HG03064 (cell line): ENCODE results near the gene PGAP6.
"Not testable (repeated sequence)": the region's sequence is repeated elsewhere in the genome, so short reads cannot be mapped to it uniquely, and the experiment has no call there.

ENCODE experiments used
- ATAC-seq: cut with Tn5 transposase; IDR thresholded peaks from one replicate; pipeline ENCODE4 v1.9.1; 2021; ENCODE audit warnings: low read depth; ENCODE audit not compliant: unreplicated experiment

PGAP6 gene, protein sequence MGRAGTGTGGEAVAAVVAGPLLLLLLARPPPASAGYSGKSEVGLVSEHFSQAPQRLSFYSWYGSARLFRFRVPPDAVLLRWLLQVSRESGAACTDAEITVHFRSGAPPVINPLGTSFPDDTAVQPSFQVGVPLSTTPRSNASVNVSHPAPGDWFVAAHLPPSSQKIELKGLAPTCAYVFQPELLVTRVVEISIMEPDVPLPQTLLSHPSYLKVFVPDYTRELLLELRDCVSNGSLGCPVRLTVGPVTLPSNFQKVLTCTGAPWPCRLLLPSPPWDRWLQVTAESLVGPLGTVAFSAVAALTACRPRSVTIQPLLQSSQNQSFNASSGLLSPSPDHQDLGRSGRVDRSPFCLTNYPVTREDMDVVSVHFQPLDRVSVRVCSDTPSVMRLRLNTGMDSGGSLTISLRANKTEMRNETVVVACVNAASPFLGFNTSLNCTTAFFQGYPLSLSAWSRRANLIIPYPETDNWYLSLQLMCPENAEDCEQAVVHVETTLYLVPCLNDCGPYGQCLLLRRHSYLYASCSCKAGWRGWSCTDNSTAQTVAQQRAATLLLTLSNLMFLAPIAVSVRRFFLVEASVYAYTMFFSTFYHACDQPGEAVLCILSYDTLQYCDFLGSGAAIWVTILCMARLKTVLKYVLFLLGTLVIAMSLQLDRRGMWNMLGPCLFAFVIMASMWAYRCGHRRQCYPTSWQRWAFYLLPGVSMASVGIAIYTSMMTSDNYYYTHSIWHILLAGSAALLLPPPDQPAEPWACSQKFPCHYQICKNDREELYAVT

DNA sequence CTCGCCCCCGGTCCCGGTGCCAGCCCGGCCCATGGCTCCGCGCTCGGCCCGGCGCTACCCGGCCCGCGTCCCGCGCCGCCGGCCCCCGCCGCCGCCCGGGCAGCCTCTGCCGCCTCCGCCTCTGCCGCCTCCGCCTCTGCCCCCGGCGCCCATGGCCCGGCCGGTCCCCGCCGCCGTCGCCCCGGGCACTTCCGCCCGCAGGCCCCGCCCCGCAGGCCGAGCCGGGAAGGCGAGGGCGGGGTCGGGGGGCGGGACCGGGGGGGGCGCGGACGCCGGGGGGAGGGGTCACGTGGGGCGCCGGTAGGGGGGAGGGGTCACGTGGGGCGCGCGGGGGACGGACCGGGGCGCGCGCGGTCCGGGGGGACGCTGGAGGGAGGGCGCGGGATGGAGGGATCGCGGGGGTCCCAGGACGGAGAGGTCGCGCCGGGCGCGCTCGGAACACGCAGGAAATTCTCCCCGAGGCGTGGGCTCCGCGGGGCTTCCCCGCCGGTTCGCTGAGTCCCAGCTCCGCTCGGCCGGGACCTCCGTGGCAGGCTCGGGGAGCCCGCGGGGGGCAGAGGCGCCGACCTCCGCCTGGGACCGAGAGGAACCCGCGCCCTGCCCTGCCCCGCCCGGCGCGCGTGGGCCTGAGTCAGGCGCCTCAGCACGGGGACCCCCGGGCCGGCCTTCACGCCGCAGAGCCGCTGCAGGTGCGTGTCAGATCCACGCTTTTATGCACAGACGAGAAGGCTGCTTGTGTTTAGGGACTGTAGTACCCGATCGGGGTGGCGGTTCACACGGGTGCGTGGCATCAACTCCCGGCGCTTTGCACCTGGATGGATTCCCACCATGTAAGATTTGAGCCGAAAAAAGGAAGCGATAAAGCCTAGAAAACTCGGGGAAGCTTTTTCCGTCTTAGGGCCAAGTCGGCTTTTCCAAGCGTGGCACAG is at the start of gene PGAP6:
Gene PGAP6 (minus strand): TSS at position 190 of the 929 bp plus-strand sequence. CDS start 157 bp downstream, at position 33.
- ATAC-seq, result no peak

DNA sequence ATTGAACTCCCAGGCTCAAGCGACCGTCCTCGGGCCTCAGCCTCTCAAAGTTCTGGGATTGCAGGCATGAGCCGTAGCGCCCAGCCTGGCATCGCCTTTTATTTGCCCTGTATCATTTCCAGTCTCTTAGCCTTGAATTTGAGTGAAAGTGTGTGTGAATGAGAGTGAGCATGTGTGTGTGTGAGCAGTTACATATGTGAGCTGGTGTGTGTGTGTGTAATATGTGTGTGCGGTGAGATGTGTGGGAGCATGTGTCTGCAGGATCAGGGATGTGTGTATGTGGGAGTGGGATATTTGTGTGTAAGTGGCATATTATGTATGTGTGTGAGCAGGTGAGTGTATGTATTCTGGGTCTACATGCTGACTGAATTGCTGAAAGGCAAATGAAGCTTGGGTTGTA is 49.1 kb upstream of the PGAP6 start:
- no peak for ATAC-seq

DNA sequence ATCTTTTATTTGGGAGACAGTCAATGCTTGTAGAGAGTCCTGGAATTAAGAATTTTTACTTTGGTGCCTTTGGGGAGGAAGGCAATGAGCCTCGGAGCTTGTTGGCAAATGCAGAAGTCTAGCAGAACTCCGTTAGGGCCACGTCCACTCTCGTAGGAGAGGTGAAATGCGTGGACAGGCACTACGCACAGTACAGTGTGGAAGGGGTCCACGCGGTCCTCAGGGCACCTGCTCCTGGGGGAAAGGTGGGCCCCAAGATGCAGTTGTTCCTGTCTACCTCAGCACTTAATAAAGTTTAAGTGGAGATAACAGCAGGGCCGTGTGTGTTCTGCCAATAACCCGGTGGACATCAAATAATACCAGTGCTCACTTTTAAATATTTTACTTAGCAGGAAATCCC is 45.5 kb upstream of the PGAP6 start:
- no peak for ATAC-seq

DNA sequence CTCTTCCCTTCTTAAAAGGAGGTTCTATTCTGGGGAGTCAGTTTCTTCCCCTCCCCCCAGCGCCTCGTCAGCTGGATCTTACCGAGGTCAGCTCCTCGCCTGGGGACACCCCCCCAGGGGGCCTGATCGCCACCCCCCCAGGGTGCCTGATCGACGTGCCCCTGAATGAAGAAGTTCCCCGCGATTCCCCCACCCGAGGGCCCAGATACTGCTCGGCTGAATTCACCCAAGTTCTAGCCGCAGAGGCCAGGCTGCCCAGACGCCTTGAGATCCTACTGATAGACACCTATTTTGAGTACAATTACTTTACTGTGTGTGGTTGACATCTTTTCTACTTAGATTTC is 45.1 kb upstream of the PGAP6 start:
- ATAC-seq, result no peak

DNA sequence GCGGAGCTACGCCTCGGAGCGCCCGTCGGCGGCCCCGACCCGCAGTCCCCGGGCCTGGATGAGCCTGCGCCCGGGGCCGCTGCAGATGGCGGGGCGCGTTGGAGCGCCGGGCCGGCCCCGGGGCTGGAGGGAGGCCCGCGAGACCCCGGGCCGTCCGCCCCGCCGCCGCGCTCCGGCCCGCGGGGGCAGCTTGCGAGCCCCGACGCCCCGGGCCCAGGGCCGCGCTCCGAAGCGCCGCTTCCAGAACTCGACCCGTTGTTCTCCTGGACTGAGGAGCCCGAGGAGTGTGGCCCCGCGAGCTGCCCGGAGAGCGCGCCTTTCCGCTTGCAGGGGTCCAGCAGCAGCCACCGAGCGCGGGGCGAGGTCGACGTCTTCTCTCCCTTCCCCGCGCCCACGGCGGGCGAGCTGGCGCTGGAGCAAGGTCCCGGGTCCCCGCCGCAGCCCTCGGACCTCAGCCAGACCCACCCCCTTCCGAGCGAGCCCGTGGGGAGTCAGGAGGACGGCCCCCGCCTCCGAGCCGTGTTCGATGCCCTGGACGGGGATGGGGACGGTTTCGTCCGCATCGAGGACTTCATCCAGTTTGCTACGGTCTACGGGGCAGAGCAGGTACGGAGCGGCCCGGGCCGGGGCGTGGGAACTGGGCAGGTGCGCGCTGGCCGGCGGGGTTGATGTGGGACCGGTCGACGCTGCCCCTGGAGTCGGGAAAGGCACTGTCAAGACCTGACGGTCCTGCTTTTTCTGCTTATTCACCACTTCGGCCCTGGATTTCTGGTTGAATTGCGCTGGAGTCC is 44.5 kb upstream of the PGAP6 start:
- no peak for ATAC-seq

DNA sequence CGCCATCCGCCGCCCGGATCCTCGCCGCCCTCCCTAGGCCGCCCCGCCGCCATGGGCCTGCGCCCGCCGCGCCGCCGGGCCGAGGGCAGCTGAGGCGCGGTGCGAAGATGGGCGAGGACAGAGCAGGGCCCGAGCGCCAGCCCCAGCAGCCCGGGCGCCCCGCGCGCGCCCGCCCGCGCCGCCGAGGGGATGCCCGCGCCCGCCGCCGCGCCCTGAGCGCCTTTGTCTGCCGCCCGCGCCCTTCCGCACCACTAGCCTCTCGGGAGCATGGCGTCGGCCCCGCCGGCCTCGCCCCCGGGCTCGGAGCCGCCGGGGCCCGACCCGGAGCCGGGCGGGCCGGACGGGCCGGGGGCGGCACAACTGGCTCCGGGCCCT is 43.9 kb upstream of the PGAP6 start:
- no peak for ATAC-seq

DNA sequence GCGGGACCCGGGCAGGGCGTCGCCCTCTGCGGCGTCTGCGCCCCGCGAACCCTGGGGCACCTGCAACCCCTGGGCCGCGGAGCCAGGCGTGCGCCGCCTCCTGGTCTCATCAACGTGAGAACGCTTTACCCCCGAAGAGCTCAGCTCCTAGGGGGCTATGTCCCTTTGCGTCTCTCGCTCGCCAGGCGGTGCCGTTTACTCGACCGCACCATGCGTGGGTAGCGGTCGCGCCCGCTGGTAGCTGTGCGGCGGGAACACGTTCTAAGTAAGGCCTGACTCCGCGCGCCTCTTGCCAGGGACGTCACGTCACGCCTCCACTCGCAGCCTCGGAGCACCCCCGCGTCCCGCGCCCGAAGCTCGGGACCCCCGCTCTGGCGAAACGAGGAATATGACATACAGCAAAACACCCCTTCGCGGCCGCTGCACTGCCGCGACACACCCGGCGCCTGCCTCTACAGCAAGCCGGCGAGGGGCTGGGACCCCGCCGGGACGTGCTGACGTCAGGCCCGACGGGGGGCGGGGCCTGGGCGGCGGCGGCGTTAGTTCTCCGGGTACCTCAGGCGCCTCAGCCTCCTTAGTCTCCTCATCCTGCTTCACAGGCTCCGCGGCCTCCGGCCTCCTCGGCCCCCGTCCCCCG is 43.4 kb upstream of the PGAP6 start, which contains the start of gene RAB11FIP3:
Gene RAB11FIP3 (plus strand): TSS at position 568 of the 637 bp plus-strand sequence. CDS start 358 bp downstream, outside the sequence.
- no peak for ATAC-seq

DNA sequence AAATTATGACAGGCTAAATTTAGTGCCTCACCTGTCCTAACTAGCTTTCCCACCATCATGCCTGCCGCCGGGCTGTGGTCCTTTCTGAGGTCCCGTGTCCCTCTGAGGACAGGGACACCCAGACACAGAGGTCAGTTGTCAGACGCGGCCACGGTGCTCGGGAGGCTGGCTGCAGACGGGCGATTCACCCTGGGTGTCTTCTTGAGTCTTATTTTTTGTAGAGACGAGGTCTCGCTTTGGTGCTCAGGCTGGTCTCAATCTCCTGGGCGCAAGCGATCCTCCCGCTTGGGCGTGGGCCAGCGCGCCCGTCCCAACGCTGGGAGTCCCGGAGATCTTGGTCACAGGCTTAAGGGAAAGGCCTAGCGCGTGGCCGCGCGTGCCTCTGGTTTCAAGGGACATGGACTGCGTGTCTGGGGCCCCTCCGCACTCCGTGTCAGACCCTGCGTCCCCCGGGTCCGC is 42.9 kb upstream of the PGAP6 start:
- no peak for ATAC-seq

DNA sequence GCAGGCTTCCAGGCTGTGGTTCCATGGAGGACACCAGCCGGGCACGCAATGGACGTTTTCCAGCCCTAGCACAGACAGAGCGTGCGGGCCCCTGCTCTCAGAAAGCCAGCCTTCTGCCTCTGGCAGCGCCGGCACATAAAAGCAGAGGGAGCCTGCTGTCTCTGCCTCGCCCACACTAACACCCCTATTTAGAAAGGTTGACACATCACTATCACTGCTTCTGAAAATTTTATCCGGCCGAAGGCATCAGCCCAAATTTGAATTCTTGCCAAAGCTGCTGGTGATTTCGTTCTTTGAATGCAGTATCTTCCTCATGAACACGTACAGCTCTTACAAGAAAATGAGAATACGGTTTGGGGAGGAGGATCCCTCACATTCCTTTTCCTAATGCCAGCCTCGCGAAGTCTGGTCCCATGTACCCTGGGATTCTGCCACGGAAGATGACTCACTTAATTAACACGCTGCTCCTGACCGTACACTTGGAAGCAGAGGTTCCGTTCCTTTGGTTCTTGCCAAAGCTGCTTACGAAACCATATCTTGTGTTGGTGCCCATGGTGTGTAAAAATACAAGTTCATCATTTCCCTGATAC is 42.4 kb upstream of the PGAP6 start:
- ATAC-seq, result no peak

DNA sequence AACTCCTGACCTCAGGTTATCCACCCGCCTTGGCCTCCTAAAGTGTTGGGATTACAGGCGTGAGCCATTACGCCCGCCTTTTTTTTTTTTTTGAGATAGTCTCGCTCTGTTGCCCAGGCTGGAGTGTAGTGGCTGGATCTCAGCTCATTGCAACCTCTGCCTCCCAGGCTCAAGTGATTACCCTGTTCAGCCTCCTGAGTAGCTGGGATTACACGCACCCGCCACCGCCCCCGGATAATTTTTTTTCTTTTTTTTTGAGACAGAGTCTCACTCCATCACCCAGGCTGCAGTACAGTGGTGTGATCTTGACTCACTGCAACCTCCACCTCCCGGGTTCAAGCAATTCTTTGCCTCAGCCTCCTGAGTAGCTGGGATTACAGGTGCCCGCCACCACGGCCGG is 40.4 kb upstream of the PGAP6 start:
- ATAC-seq, result not testable (repeated sequence)

DNA sequence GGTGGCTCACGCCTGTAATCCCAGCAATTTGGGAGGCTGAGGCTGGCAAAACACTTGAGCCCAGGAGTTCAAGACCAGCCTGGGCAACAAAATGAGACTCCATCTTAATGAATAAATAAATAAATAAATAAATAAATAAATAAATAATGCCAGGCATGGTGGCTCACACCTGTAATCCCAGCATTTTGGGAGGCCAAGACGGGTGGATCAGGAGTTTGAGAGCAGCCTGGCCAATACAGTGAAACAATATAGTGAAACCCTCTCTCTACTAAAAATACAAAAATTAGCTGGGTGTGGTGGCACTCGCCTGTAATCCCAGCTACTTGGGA is 33.4 kb upstream of the PGAP6 start:
- not testable (repeated sequence) for ATAC-seq

DNA sequence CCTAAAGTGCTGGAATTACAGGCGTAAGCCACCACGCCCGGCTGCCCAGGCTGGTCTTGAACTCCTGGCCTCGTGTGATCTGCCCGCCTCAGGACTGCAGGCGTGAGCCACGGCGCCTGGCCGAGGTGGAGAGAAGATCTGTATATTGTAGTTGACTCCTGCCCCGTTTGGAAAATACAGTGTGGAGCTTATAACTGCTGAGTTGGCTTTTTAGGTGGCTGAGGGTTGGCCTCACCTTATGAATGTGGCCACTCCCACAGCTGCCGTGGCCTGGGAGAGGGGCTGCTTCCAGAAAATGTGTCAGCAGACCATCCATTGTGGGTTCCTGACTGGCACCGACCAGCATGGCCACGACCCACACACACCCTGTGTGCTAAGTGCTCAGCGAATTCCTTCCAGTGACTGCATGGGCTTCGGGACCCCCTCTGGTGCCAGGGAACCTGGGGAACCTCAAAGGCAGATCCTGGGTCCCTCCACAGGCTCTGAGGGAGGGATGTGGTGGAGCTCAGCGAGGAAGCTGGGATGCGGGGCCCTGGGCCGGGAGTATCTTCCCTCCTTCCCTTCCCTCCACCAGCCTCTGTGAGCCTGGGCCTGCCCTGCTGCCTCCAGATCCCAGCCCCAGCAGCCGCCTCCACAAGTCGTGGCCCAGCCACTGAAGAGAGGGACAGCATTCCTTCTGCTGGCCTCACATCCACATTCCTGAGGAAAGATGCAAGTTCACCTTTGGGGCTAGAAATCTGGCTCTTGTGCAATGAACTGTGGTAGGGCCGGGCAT is 32.8 kb upstream of the PGAP6 start:
- no peak for ATAC-seq

DNA sequence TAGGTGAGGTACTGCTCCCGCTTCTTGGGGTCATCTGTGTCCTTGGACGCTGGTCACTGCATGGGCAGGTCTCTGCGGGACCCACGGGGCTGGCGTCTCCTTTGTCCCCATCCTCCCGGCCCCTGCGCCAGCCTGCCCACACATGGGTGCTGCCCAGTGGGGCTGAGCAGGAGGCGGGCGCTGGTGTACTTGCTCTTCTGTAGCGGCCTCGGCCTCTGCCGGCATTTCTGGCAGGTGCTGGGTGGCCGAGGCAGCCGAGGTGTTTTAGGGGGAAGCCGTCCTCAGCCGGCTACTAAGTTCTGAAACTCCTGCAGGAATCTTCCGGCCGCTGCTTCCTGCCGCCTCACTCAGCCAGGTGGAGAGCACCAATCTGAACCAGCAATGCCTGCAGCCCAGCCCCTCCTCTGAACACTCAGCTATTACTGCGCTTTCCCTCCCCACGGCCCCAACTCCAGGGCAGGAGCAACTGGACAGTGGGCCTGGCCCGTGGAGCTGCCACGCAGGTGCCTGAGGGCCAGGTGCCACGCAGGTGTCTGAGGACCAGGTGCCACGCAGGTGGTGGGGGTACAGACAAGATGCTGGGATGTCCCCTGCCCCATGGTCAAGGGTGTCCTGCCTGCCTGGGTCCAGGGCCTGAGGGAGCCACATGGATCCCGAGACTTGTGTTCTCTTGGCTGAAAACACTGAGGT is 29.9 kb upstream of the PGAP6 start:
- no peak for ATAC-seq

DNA sequence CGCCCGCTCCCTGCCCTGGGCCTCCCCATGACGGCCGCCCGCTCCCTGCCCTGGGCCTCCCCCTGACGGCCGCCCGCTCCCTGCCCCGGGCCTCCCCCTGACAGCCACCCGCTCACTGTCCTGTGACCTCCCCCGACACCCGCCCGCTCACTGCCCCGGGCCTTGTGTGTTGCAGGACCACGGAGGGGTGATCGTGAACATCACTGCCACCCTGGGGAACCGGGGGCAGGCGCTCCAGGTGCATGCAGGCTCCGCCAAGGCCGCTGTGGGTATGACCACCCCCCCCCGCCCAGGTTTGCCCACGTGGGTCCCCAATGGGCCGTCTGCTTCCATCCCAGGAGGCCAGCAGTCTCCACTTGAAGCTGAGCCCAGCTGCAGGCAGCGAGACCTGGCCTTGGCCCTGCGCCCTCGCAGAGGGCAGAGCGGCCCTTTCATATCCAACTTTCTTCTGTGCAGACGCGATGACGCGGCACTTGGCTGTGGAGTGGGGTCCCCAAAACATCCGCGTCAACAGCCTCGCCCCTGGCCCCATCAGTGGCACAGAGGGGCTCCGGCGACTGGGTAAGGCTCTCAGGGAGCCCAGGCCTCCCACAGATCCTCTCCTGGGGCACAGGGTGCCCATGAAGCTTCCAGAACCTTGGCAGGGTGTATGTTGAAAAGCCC is 28.9 kb upstream of the PGAP6 start:
- no peak for ATAC-seq

DNA sequence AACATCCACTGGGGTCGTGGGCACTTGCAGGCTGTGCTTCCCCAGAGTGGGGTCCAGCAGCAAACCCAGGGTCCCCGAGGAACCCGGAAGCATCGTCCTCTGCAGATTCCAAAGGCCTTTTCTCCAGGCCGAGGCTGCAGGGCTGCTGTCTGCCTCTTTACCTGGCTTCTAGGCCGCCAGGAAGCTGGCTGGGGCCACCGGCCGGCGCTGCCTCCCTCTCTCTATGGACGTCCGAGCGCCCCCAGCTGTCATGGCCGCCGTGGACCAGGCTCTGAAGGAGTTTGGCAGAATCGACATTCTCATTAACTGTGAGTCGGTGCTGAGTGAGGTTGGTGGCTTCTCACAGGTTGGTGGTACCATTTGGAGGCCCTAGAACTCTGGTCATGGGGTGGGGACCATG is 25.5 kb upstream of the PGAP6 start:
- ATAC-seq, result no peak

DNA sequence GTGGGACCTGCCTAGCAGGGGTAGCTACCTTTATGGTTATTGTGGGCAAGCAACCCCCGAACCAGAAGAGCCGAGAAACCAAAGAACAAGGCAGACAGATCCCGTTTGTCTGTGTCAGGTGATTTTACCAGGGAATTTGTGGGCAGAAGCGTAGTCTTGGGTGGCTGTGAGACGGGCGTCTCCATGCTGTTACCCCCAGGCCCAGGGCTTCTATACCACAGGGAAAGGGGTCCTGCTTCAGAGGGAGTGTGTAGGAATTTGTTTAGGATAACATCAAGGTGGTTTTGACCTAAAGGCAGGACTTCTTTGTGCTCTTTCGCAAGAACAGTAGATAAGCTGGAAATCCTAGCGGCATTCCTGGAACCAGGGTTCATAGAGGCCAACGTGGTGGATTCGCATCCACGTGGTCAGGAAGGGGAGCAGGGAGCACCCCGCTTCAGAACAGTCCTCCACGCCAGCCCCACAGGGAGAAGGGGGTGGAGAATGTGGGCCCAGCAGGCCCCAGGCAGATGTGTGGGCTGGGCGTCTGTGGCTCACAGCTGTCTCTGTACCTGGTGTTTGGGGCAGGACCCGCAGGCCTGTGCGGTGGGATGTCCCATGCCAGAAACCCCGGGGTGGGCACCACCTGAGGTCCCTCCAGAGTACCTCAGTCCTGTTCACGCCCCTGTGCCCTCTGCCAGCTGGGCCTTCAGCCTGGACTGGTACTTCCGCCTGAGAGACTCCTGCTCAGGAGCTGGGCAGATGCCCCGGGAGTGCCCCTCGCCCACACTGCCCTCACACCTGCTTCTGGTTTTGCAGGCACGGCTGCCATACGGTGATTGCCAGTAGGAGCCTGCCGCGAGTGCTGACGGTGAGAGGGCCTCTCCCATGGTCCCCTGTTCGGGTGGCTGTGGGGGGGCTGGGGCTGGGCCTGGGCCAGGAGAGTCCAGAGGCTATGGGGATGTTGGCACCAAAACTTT is 24.0 kb upstream of the PGAP6 start:
- no peak for ATAC-seq
